GM23338 (cell line): ENCODE results near the gene SLIT1.

Source experiments
- CREB1 ChIP-seq: fragments of 250-450 bp; sonication (Bioruptor Pico); IDR thresholded peaks from 2 replicates; pipeline ENCODE4 v1.5.0; 2020; ENCODE audit warnings: low read depth, mild to moderate bottlenecking, moderate library complexity
- EZH2 ChIP-seq: fragments of 200-600 bp; sonication (generic); IDR thresholded peaks from one replicate; pipeline ENCODE4 v1.8.0; 2017; ENCODE audit warnings: antibody characterized with exemption, mild to moderate bottlenecking, low read depth; ENCODE audit not compliant: unreplicated experiment
- EZH2phosphoT487 ChIP-seq: fragments of 200-600 bp; sonication (generic); IDR thresholded peaks from one replicate; pipeline ENCODE4 v1.8.1; 2018; ENCODE audit warnings: antibody characterized with exemption; ENCODE audit not compliant: unreplicated experiment
- JUNB ChIP-seq: IDR thresholded peaks from one replicate; pipeline ENCODE4 v1.6.1; 2016; ENCODE audit warnings: antibody characterized with exemption; ENCODE audit not compliant: unreplicated experiment
- NANOG ChIP-seq: IDR thresholded peaks from 2 replicates; pipeline ENCODE4 v1.6.1; 2016; ENCODE audit warnings: antibody characterized with exemption, borderline replicate concordance
- POLR2AphosphoS5 ChIP-seq: IDR thresholded peaks from 2 replicates; pipeline ENCODE4 v1.6.1; 2016; ENCODE audit warnings: antibody characterized with exemption, low read depth
- ZNF114 ChIP-seq: fragments of 250-450 bp; sonication (Bioruptor Pico); IDR thresholded peaks from 2 replicates; pipeline ENCODE4 v1.5.0; 2020; ENCODE audit warnings: mild to moderate bottlenecking, moderate library complexity
- TF ChIP-seq, protein P1 (sequence below), 2 experiments: fragments of 200-600 bp in 1 of 2; sonication (generic) in 1 of 2; conservative IDR thresholded peaks; 2 replicates each; pipeline versions ENCODE4 v1.5.1 to v1.6.1; 2016 to 2017; ENCODE audit warnings: antibody characterized with exemption in 2 of 2, low read depth in 2 of 2, mild to moderate bottlenecking in 2 of 2, moderate library complexity in 1 of 2
- TF ChIP-seq, protein P2 (sequence below): IDR thresholded peaks from one replicate; pipeline ENCODE4 v1.6.1; 2018; ENCODE audit warnings: antibody characterized with exemption; ENCODE audit not compliant: unreplicated experiment
- TF ChIP-seq, protein P3 (sequence below): IDR thresholded peaks from 2 replicates; pipeline ENCODE4 v1.6.1; 2016; ENCODE audit warnings: antibody characterized with exemption

GRCh38 chr10:97065128-97065527 is 120.6 kb downstream of the SLIT1 start:
- TF ChIP-seq, protein P1, sequence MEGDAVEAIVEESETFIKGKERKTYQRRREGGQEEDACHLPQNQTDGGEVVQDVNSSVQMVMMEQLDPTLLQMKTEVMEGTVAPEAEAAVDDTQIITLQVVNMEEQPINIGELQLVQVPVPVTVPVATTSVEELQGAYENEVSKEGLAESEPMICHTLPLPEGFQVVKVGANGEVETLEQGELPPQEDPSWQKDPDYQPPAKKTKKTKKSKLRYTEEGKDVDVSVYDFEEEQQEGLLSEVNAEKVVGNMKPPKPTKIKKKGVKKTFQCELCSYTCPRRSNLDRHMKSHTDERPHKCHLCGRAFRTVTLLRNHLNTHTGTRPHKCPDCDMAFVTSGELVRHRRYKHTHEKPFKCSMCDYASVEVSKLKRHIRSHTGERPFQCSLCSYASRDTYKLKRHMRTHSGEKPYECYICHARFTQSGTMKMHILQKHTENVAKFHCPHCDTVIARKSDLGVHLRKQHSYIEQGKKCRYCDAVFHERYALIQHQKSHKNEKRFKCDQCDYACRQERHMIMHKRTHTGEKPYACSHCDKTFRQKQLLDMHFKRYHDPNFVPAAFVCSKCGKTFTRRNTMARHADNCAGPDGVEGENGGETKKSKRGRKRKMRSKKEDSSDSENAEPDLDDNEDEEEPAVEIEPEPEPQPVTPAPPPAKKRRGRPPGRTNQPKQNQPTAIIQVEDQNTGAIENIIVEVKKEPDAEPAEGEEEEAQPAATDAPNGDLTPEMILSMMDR (conservative IDR thresholded peaks at IDR 0.05; ENCODE audit: low read depth in 2 of 2), result no peak
- no peak for TF ChIP-seq POLR2AphosphoS5
- TF ChIP-seq, protein P2, sequence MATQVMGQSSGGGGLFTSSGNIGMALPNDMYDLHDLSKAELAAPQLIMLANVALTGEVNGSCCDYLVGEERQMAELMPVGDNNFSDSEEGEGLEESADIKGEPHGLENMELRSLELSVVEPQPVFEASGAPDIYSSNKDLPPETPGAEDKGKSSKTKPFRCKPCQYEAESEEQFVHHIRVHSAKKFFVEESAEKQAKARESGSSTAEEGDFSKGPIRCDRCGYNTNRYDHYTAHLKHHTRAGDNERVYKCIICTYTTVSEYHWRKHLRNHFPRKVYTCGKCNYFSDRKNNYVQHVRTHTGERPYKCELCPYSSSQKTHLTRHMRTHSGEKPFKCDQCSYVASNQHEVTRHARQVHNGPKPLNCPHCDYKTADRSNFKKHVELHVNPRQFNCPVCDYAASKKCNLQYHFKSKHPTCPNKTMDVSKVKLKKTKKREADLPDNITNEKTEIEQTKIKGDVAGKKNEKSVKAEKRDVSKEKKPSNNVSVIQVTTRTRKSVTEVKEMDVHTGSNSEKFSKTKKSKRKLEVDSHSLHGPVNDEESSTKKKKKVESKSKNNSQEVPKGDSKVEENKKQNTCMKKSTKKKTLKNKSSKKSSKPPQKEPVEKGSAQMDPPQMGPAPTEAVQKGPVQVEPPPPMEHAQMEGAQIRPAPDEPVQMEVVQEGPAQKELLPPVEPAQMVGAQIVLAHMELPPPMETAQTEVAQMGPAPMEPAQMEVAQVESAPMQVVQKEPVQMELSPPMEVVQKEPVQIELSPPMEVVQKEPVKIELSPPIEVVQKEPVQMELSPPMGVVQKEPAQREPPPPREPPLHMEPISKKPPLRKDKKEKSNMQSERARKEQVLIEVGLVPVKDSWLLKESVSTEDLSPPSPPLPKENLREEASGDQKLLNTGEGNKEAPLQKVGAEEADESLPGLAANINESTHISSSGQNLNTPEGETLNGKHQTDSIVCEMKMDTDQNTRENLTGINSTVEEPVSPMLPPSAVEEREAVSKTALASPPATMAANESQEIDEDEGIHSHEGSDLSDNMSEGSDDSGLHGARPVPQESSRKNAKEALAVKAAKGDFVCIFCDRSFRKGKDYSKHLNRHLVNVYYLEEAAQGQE, result no peak
- TF ChIP-seq NANOG, result no peak
- no peak for TF ChIP-seq EZH2
- no peak for TF ChIP-seq EZH2phosphoT487
- TF ChIP-seq JUNB, result no peak
- no peak for TF ChIP-seq CREB1 (CRISPR knock-in tag)
- no peak for TF ChIP-seq ZNF114
- TF ChIP-seq, protein P3, sequence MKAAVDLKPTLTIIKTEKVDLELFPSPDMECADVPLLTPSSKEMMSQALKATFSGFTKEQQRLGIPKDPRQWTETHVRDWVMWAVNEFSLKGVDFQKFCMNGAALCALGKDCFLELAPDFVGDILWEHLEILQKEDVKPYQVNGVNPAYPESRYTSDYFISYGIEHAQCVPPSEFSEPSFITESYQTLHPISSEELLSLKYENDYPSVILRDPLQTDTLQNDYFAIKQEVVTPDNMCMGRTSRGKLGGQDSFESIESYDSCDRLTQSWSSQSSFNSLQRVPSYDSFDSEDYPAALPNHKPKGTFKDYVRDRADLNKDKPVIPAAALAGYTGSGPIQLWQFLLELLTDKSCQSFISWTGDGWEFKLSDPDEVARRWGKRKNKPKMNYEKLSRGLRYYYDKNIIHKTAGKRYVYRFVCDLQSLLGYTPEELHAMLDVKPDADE, result no peak
